ENCODE data around the gene GATA5.

DNA sequence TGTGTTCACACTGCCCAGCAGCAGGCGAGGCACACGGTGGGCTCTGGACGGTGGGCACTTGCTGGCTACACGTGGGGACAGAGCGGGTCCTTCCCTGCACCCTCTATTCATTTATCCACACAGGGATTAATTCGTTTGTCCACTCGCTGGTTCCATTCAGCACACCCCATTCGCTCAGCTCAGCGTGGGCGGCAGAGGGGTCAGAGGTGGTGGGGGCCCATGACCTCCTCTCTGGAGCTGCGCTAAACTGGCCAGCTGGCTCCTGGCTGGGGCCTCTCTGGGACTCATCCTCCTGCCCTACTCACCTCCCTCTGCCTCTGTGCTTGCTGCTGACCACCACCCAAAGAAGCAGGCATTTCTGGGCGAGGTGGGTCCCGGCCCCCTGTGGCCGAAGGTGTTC, 27.0 kb downstream of the GATA5 start:
- no peak for TF ChIP-seq POLR2A (IDR thresholded peaks at IDR 0.05; ENCODE audit: low read depth)
- no peak for TF ChIP-seq CTCF (IDR thresholded peaks at IDR 0.05)
- TF ChIP-seq POLR2AphosphoS5 (IDR thresholded peaks at IDR 0.05), result no peak

Measured in esophagus muscularis mucosa (tissue), 3 donors.